GM18498 (cell line): ENCODE results near the gene TWF2.

ENCODE experiments used
- ATAC-seq: cut with Tn5 transposase; IDR thresholded peaks from one replicate; pipeline ENCODE4 v1.9.1; 2021; ENCODE audit warnings: mild to moderate bottlenecking, moderate library complexity; ENCODE audit not compliant: unreplicated experiment

The TWF2 gene

DNA sequence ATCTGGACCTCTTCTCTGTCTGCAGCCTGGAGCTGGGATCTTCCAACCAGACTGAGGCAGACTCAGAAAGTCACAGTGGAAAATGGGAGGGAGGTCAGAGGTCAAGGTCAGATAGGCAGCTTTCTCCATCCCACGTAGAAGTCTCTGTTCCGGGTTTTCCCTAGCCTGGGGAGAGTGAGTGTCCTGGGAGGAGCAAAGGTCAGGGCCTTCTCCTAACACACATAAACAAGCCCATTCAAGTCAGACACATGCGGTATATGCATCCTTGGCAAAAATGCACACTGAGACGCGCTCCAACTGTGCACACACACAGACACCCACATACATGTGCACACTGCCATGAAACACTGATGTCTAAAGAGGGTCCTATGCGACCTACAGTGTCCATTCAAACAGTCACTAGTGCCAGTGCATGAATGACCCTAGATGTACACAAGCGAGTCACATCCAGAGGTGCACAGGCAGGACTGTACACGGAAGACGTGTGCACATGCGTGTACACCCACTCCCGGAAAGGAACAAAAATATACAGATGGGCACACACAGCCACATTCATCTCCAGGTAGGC, 681 bp downstream of the TWF2 start:
- ATAC-seq: no peak

DNA sequence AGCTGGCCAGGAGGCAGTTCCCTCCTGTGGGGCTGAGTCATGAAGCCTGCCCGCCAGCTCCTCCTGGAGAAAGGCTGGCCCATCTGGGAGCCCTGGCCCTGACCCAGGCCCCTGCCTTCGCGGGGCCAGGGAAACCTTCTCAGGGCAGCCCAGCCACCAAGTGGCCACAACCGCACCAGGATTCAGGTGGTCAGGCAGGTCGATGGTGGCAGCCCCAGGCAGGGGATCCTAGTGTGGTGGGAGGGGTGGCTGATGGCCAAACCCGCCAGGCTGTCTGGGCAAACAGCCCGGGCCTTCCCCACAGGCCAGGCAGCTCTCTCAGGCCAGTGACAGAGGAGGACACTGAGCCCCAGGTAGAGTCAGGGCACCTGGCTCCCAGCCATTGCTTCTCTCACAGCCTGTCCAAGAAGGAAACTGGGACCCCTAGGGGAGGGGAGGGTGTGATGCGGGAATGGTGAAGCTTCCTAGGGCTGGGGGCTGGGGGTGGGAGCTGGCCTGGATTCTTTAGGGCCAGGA, 1.2 kb downstream of the TWF2 start:
- ATAC-seq: no peak

DNA sequence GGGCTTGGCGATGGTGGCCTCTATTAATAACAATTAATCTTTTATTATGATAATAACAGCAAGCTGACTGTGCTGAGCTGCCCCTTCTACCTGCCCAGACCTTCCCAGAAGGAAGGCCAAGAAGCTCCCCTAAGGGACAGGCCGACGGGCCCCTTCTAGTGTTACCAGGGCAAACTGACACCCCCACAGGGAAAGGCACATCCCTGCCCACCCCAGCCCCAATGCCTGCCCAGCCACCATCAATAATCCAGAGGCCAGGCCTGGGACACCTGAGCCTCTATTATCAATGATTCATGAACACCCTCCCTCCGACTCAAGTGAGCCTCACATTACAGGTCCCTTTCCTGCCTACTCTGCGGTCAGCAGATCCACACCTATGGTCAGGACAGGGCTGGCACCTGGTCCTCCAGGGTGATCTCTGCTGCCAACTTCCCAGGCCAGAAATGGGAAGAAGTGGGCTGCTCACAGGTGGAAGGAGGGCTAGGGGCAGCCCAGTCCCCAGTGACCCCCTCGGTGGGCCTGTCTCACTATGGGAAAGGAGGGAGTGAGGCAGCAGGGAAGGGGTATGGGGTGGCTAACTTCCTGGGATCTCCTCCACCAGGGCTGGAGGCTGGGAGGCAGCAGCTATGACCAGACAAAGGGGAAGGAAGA, 1.8 kb downstream of the TWF2 start:
- no peak for ATAC-seq

DNA sequence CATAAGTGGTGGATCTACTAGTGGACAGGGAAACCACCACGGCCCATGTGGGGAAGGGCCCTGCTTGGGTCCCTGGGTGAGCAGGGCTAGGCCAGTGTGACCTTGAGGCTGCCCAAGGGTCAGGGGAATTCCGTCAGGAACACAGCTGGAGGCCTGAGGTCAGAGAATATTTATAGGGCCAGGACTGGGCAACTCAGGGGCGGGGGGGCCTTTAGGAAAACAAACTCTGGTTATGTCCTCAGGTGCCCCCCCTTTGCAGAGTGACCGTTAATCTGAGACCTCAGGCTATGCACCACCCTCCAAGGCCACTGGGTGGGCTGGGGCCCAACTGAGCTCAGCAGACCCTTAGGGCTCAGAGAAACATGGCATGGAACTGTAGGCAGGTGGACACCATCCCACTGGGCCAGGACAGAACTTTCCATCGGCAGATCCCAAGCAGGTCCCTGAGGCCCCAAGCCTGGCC, 2.5 kb downstream of the TWF2 start:
- no peak for ATAC-seq

DNA sequence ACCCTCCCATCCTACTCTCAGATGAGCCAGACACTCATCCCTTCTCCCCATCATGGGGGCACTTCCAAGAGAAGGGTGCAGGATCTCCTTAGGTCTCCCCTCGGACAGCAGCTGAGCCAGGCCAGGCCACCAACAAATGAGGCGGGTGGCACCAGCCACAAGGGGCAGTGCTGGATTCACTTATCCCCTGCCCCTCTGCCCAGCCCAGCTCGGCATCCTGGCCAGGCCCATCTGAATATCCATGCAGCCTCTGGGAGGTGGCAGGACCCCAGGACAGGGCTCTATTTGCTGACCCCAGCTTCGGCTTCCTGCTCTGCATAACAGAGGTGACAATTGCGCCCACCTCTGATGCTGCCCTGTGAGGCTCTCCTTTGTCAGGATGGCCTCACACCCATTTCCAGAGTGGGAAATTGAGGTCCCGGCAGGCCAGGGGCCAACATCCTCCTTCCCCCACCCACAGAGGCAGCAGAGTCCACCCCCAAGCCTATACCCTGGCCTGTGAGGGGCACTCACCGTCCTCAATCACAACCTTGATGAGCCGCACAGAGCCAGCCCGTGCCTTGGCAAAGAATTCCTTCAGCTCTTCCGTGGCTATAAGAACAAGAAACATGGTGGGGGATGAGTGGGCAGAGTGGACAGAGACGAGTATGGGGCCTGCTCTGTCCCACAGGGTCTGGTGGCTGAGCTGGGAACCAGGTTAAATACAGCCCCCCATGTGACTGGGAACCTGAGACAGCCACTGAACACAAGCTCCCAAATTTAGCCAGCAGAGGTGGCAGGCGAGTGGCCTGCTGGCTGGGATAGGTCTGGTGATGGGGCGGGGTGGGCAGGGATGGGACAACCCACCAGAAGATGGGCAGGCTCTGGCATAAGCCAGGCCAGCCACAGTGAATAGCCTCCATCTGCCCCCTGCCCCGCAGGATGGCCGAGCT, 4.2 kb downstream of the TWF2 start:
- no peak for ATAC-seq

DNA sequence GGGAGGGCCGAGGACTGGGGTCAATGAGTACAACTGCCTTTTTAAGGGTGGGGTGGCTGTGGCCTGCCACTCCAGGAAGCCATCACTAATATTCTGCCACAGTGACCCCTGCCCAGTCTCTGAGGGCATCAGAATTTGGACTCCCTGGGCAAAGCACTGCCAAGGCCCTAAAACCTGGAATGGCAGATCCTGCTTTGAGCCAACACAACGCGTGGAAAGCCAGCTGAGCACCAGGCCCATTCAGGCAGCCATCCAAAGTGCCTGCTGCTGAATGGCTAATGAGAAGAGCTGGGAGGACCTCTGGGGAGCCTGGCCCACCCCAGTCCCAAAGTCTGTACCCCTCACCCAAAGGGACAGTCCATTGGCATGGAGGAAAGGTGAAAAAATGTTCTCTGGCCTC, 5.0 kb downstream of the TWF2 start:
- ATAC-seq: no peak

DNA sequence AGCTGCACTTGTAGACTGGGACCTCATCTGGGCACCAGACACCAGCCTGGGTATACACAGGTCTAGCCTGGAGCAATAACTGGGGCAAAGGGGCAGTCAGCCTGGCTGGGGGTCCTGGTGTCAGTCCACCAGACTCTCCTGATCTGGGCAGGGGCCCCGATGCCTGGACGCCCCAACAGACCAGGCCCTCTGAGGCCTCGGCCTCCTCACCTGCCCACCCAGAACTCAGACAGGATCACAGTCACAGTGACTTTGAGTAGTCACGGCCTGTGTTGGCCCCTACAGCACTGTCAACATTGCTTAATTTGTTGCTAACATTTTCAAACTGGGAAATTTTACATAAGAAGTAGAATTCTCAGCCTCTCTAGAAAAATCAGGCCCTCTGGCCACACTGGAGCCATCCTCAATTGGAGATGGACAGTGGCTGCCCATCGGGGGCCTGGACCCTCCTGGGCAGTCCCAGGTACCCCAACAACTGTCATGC, 5.8 kb downstream of the TWF2 start:
- ATAC-seq: no peak

DNA sequence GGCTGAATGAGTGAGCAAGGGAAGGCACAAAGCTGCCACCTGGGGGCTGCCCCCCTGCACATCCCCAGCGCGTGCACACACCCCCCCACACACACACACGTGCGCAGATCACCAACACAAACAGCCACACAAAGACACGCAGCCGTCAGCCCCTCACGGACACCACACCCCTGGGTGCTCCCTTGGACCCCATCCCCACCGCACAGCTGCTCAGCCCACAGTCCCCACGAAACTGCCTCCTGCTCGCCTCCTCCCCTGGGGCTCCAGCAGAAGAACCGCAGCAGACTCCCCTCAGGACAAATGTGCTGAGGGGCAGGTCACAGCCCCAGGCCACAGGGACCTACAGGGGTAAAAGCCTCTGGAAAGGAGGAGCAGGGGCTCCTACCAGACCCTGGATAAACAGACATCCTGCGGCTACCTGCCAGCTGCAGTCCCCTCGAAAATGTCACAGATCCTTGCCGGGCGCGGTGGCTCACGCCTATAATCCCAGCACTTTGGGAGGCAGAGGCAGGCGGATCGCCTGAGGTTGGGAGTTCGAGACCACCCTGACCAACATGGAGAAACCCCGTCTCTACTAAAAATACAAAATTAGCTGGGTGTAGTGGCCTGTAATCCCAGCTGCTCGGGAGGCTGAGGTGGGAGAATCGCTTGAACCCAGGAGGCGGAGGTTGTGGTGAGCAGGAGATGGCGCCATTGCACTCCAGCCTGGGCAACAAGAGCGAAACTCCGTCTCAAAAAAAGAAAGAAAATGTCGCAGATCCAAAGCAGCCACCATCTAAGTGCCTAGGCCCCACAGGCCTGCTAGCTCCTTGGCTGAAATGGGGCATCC, 6.5 kb downstream of the TWF2 start:
- no peak for ATAC-seq

DNA sequence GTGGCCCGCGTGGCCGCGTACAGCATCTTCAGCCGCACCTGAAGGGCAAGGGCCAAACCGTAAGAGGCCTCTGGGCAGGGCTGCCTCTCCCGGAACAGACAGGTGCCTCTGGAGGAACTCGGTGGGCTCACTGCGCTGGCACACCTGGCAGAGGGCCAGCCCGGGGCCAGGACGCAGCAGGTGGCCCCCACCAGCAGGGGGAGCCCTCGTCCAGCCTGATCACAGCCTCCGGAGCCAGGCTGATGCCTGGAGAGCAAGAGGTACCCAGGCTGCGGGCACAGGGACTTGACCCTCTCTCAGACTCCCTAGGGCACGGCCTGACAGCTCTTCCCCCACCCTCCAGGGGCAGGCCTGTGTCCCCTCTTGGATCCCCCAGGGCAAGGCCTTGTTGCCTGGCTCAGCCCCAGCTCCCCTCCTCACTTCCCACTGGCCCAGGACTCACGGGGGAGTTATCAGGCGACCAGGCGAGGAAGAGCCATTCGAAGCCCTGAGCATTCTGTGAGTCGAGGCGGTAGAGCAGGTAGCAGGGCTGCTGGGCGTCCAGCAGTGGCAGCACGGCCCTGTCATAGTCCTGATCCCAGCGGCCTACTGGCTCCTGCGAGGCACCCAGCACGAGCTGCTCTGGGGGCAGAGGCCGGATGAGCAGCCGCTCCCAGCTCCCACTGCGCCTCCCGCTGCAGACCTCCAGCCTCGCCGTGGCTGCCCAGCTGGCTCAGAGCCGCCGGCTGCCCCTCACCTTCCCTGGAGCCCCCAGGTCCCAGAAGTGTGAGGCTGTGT, 7.3 kb downstream of the TWF2 start:
- peak; percentile 39 for ATAC-seq

DNA sequence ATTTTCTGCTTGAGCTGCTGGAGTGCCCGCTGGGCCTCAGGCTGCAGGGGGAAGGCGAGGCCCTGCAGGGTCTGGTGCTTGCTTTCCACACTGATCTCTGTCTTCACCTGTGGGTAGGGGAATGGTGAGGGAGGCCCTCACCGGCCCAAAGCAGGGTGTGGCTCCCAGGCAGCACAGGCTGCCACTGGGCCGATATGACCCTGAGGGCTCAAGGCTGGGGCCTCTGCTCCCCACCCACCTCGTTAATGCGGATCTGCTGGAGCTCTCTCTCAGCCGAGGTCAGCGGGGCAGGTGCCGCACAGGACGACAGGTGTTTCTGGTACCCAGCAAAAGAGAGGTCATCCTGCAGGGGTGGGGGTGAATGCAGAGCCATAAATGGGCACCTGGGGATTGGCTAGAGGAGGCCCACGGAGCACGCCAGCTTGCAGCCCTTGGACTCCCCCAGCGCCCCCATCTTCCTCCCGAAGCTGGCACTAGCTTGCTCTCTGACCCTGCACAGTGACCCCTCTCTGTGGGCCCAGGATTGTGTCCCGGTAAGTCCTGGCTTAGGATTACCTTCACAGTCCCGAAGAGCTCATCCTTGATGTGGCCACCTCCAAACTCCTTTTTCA, 8.0 kb downstream of the TWF2 start:
- no peak for ATAC-seq

DNA sequence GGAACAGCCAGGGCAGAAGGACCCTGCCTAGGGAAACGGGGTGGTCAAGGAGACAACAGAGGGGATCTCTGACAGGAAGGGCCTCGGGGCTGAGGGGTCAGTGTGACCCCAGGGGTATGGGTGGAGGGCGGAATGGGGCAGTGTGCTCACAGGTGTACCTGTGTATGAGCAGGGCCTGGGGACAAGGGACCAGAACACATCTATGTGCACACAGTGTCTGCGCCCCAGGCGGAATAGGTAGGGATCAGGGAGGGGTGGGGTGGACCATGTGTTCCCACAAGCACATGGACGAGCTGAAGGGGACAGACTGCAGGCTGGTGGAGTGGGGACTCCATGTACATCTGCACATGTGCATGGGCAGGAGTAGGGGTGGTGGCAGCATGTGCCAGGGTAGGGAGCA, 8.5 kb downstream of the TWF2 start:
- ATAC-seq: no peak

DNA sequence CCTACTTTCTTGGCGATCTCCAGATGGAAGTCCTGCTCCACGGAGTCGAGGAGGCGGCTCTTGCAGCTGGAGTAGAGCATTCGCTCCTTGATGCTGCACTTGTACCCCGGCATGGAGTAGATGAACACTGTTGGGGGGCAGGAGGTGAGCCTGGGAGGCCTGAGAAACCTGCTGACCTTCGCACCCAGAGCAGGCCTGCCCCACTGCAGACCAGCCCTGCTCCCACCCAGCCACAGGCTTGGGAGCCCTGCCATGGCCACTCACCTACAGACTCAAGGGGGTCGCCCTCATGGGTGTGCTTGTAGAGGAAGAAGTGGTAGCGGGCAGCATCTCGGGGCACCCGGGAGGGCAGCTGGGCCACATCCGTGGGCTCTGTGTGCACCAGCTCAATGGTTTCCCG, 9.3 kb downstream of the TWF2 start:
- ATAC-seq: no peak

DNA sequence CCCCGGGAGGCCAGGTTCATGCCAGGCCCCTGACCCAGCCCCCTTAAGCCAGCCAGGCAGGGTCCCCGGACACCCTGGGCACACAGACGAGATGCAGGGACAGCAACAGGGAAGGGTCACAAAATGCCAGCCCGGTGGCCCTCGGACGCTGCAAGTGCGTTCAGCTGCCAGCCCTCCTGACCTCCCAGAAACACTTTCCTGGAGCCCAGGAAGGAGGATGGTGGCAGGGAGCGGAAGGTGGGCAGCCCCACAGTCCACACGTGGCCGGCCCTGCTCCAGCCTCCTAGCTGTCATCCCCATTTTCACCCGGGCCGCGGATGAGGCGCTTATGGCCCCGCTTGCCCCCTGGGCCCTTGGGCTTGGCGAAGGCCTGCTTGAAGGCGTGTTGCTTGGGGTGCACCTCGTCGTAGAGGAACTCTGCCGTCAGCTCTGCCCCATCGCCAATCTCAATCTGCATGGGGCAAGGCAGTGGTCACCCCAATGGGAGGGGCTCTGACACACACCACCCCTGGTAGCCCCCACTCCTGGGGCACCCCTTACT, 10.1 kb downstream of the TWF2 start:
- no peak for ATAC-seq

DNA sequence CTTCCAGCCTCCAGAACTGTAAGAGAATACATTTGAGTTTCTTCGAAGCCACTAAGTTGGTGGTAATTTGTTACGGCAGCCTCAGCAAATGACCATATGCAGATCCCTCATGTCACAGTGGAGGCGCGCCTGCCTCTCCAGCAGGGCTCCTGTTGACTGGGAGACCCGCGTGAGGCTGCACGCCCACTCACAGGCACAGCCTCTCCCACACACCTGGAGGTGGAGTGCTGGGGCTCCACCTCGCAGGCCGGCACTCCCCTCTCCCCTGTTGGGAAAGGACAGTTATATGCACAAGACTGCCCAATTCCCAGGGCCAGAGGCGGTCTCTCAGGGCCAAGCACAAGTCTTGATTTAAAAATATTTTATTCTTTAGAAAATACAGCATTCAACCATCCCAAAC, 10.7 kb downstream of the TWF2 start:
- no peak for ATAC-seq

DNA sequence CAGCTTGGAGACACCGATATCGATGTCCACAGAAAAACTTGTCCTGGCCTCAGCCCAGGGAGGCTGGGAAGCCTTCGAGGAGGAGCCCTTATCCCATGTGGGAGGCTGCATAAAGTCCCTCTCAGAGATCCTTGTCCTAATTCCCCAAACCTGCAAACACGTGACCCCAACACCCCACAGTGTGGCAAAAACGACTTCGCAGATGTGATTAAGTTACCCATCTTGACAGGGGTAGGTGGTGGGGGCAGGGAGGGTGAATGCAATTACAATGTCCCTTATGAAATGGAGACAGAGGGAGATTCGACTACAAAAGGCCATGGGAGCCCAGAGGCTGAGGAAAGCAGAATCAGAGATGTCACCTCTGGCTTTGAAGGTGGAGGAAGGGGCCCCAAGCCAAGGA, 11.2 kb downstream of the TWF2 start:
- ATAC-seq: no peak

DNA sequence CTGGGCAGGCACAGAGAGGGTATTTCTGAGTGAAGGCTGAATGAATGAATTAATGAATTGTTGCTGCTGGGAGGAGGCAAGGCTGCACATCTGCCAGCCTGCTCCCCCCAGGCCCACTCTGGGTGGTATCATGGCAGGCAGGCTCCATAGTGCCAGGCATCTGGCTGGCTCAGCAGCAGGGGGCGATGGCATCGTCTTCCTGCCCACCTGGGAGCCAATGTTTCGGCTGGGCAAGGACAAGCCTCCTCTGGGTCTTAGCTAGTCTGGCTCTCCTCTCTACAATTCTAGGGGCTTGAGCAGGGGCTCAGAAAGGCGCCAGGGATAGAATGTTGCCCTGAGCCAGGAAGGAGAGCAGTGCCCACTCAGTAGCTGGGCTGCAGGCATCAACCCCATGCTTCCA, 11.8 kb downstream of the TWF2 start:
- ATAC-seq: no peak

DNA sequence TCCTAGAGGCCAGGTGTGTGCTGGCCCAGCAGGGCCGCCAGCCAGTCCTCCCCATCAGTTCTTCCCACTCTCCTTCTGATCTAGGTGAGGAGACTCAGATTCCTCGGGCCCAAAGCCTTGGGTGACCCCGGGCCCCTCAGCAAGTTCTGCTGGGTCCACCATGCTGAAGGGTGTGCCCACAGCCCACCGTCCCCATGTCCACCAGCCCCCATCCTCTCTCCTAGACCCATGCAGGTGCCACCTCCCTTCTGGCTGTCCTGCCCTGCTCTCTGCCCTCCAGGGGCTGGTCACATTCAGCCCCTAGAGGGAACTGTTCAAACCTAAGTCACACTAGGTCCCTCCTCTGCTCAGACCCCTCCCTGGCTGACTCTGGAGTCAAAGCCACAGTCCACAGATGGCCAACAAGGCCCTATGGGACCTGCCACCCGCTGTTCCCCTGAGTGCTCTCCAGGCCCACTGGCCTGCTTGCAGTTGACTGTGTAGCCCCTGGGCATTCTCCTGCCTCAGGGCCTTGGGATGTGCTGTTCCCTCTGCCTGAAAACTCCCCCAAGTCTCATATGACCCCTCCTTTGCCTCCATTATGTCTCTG, 12.6 kb downstream of the TWF2 start:
- ATAC-seq: peak; percentile 17

DNA sequence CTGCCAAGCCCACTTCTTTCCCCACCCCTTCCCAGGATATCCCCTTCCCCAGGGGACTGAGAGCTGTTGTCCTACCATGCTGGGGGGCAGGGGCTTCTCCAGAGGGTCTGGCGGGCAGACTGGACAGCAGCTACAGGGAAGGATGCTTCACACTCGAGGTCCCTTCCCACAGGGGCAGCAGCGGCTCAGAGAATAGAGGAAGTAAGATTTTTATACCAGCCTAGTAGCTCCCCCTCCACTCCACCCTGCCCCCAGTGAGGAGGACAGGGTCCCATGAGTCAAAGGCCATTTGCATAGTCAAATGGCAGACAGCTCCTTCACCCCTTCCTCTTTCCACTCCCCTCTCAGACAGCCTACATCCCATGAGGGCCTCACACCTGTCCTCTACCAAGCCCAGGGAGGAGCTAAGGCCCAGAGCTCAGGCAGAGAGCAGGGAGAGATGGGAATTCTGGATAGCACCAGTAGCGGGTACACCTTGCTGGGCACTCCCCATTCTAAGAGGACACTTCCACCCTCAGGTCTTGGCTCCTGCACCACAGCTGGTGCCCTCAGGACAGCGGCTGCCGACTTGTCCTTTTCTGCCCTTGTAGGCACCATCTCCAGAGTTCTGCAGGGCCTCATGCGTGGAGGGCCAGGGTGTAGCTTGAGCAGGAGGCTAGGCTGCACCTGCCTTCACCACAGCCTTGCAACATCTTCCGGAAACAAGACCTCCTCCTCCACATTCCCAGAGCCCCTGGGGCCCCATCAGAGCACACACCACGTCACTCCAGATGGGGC, 13.3 kb downstream of the TWF2 start, which contains the start of gene TLR9:
Gene TLR9, minus strand, starts transcription at position 194 of the 777 bp plus-strand sequence. Its CDS starts 116 bp downstream, at position 78.
- ATAC-seq: peak; percentile 82
